NCI-H128 (cell line): ENCODE results near the gene MAD1L1.

Source experiments
- DNase-seq: peaks from one replicate; lab custom pipeline; 2025; ENCODE audit not compliant: unreplicated experiment; lab: John Stamatoyannopoulos, UW

The MAD1L1 gene

GRCh38 chr7:2258661-2259365, 26.1 kb upstream of the MAD1L1 start:
- DNase-seq = no peak

GRCh38 chr7:2257651-2258050, 24.9 kb upstream of the MAD1L1 start:
- no peak for DNase-seq

- DNase-seq = no peak
Measured at GRCh38 chr7:2257046-2257551, 24.4 kb upstream of the MAD1L1 start.

GRCh38 chr7:2256306-2257045, 23.7 kb upstream of the MAD1L1 start:
- no peak for DNase-seq

- no peak for DNase-seq
Measured at GRCh38 chr7:2255145-2256139, 22.7 kb upstream of the MAD1L1 start.

- no peak for DNase-seq
Measured at GRCh38 chr7:2254429-2255144, 21.8 kb upstream of the MAD1L1 start.

GRCh38 chr7:2253525-2254244, 20.9 kb upstream of the MAD1L1 start:
- DNase-seq = no peak

GRCh38 chr7:2253021-2253420, 20.3 kb upstream of the MAD1L1 start:
- DNase-seq = no peak

- DNase-seq = no peak
Measured at GRCh38 chr7:2251841-2252771, 19.4 kb upstream of the MAD1L1 start.

GRCh38 chr7:2251381-2251780, 18.6 kb upstream of the MAD1L1 start:
- no peak for DNase-seq

- DNase-seq = no peak
Measured at GRCh38 chr7:2249744-2250323, 17.1 kb upstream of the MAD1L1 start.

- no peak for DNase-seq
Measured at GRCh38 chr7:2248984-2249694, 16.4 kb upstream of the MAD1L1 start.

- DNase-seq = no peak
Measured at GRCh38 chr7:2247141-2247995, 14.6 kb upstream of the MAD1L1 start.

- no peak for DNase-seq
Measured at GRCh38 chr7:2245883-2246675, 13.3 kb upstream of the MAD1L1 start.

GRCh38 chr7:2244404-2244995, 11.8 kb upstream of the MAD1L1 start:
- DNase-seq = no peak

GRCh38 chr7:2243458-2243857, 10.7 kb upstream of the MAD1L1 start:
- DNase-seq = no peak
